Neural crest cell (in vitro differentiated cells): ENCODE results near the gene PTCD3. TPM values are rescaled to one million over a fixed set of nuclear protein-coding genes. Genes with fewer than 3 reads are reported as not detected.

Experiments used
- DNase-seq: peaks from one replicate; pipeline ENCODE4 v3.0.0; 2021; ENCODE audit warnings: low read depth, mixed read lengths, low spot score
- H3K27ac Mint-ChIP-seq: one replicate; pipeline ENCODE4 v1.8.0; 2021; ENCODE audit warnings: mild to moderate bottlenecking, mixed read lengths; ENCODE audit not compliant: unreplicated experiment
- H3K27me3 Mint-ChIP-seq: 2 replicates; pipeline ENCODE4 v1.8.0; 2021; ENCODE audit warnings: low read depth, mild to moderate bottlenecking, mixed read lengths
- H3K36me3 Mint-ChIP-seq: 2 replicates; pipeline ENCODE4 v1.8.0; 2021; ENCODE audit warnings: low read depth, mild to moderate bottlenecking, mixed read lengths
- H3K4me1 Mint-ChIP-seq: 2 replicates; pipeline ENCODE4 v1.8.0; 2021; ENCODE audit warnings: mixed read lengths
- H3K4me3 Mint-ChIP-seq: one replicate; pipeline ENCODE4 v1.8.0; 2021; ENCODE audit warnings: mild to moderate bottlenecking, mixed read lengths
- H3K9me3 Mint-ChIP-seq: 2 replicates; pipeline ENCODE4 v1.8.0; 2021; ENCODE audit warnings: mixed read lengths
- total RNA-seq: library from RNA; stranded (reverse); gene quantifications from 2 replicates; pipeline ENCODE4 v1.2.1, GENCODE V29; 2021
- TF ChIP-seq, protein P1 (sequence below): fragments of 200-600 bp; sonication (generic); conservative IDR thresholded peaks from 2 replicates; pipeline ENCODE4 v1.5.0; 2021; ENCODE audit warnings: antibody characterized with exemption, mild to moderate bottlenecking

Gene PTCD3
- total RNA-seq, 1 donor from 2014 or later: 147 TPM

DNA sequence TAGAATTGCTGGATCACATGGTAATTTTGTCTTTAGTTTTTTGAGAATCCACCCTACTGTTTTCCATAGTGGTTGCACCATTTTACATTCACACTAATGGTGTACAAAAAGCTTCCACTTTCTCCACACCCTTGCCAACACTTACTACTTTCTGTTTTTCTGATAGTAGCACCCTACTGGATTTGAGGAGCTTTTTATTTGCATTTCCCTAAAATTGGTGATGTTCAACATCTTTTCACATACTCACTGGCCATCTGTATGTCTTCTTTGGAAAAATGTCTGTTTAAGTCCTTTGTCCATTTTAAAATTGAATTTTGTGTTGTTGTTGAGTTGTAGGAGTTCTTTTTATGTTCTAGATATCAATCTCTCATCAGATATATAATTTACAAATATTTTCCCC lies 3.9 kb upstream of the PTCD3 start:
- TF ChIP-seq, protein P1, sequence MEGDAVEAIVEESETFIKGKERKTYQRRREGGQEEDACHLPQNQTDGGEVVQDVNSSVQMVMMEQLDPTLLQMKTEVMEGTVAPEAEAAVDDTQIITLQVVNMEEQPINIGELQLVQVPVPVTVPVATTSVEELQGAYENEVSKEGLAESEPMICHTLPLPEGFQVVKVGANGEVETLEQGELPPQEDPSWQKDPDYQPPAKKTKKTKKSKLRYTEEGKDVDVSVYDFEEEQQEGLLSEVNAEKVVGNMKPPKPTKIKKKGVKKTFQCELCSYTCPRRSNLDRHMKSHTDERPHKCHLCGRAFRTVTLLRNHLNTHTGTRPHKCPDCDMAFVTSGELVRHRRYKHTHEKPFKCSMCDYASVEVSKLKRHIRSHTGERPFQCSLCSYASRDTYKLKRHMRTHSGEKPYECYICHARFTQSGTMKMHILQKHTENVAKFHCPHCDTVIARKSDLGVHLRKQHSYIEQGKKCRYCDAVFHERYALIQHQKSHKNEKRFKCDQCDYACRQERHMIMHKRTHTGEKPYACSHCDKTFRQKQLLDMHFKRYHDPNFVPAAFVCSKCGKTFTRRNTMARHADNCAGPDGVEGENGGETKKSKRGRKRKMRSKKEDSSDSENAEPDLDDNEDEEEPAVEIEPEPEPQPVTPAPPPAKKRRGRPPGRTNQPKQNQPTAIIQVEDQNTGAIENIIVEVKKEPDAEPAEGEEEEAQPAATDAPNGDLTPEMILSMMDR: no peak
- H3K4me3 Mint-ChIP-seq: no peak overlapping the region
- H3K27me3 Mint-ChIP-seq: no peaks in the 10 kb centered on the region
- H3K9me3 Mint-ChIP-seq: no peaks in the 10 kb centered on the region
- no peak for DNase-seq
- peaks cover 32% of the 10 kb centered on the region for H3K4me1 Mint-ChIP-seq
- peaks cover 24% of the 10 kb centered on the region for H3K36me3 Mint-ChIP-seq
- H3K27ac Mint-ChIP-seq: no peak overlapping the region

DNA sequence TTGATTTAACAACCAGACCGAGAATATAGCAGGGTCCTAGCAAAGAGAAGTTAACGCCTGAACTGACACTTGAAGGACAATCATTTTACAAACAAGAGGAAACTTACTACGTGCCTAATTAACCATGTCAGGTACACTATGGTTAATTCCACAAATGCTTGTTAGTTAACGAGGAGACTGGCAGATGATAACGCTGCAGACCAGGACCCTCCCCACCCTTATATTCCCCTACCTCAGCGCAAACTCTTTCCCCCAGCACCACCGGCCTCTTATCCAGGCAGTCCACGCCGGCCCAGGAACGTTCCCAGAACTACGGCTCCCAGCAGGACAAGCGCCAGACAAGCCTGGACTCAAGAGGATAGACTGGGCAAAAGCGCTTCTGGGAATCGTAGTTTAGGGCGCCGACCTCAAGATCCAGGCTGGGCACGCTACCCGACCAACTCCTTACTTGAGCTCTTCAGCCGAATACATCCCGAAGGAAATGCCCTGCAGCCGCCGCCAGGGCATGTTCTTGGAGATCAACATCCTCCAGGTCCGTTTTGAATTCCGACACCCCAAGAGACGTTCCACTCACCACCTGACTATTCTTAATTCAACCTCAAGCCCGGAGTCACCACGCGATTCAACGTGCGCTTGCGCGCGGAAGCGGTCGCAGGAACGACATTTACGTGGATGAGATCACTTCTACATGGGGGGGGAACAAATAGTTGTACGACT lies 625 bp upstream of the PTCD3 start, which contains the start of gene POLR1A:
TSS of gene POLR1A (minus strand) at position 635 of the 717 bp plus-strand sequence. CDS start at position 525, 110 bp downstream.
- H3K4me1 Mint-ChIP-seq: peaks cover 40% of the 10 kb centered on the region
- TF ChIP-seq, protein P1: peak; percentile 20
- peak; percentile 71 for DNase-seq

DNA sequence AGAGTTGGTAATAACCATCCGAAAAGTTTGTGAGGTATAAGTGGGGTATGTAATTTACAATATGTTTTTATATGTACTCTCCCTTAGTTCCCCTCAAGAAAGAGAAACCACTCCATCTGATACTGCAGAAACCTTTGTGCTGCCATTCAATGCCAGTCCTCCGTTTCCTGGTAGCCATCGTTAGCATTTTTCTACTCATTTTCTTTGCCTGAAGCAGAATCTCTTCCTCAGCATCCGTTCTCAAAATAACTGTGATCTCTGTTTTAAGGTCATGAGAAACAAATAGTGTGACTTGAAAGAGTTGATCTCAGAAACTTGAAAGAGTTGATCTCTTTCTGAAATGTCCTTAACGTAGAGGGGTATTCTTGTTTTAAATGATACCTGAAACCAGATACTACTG lies 996 bp downstream of the PTCD3 start:
- TF ChIP-seq, protein P1: no peak
- H3K4me3 Mint-ChIP-seq: peak overlapping the region; percentile 97
- H3K27ac Mint-ChIP-seq: no peak overlapping the region
- H3K27me3 Mint-ChIP-seq: no peaks in the 10 kb centered on the region
- H3K9me3 Mint-ChIP-seq: no peaks in the 10 kb centered on the region
- H3K36me3 Mint-ChIP-seq: peaks cover 15% of the 10 kb centered on the region
- H3K4me1 Mint-ChIP-seq: peaks cover 40% of the 10 kb centered on the region
- DNase-seq: no peak

More for the DNA sequence above, 625 bp upstream of the PTCD3 start, which contains the start of gene POLR1A:
- Mint-ChIP-seq H3K36me3 (peaks cover 12% of the 10 kb centered on the region), H3K9me3 (no peaks in the 10 kb centered on the region), H3K4me3 (peak within 1 kb of the TSS; percentile 97), H3K27ac (peak within 1 kb of the TSS; percentile 100), H3K27me3 (no peaks in the 10 kb centered on the region)

DNA sequence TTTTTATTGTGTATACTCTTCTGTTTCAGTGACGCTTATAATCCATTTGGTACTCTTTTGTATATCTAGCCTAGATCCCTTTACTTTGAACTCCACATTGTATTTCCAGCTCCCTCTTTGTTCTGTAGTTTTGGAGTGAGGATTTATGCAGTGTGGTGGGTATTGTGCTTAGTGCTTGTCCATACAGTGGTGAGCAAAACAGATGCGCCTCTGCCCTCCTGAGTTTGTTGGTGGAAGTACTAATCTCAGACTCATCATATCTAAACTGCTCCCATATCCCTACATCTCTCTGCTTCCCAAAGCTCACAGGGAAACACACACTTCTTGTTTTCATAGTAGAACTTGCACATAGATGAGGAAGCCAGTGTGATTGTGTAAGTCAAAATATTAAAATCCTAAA lies 12.1 kb downstream of the PTCD3 start:
- no peak overlapping the region for H3K4me3 Mint-ChIP-seq
- TF ChIP-seq, protein P1: no peak
- no peaks in the 10 kb centered on the region for H3K9me3 Mint-ChIP-seq
- no peaks in the 10 kb centered on the region for H3K27me3 Mint-ChIP-seq
- DNase-seq: no peak
- H3K27ac Mint-ChIP-seq: no peak overlapping the region
- H3K36me3 Mint-ChIP-seq: peaks cover 20% of the 10 kb centered on the region
- peaks cover 4% of the 10 kb centered on the region for H3K4me1 Mint-ChIP-seq

DNA sequence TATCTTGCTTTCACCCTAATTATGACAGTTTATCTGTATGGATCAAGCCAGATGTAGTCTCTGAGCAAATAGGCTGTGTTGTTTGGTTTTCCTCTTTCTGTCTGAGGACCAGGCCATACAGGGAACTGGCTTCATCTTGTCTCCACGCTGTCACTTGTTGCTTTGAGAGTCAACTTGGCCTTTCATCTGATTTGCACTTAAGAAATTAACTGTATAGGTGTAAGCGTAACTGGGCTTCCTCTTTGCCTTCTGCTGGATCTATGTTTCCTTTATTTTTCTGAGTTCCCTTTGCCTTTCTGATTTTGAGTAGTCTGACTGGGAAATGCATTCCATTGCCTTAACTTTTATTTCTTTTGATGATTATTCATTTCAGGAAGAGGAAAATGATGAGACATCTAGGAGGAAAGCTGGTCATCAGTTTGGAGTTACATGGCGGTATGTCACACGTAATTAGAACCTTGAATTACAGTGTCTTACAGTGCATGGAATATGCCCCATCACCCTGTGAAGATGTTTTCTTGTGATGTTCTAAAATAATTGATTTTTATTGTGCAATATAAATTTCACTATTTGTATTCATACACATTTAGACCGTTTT lies 17.4 kb downstream of the PTCD3 start:
- H3K9me3 Mint-ChIP-seq: no peaks in the 10 kb centered on the region
- H3K4me3 Mint-ChIP-seq: no peak overlapping the region
- H3K4me1 Mint-ChIP-seq: no peaks in the 10 kb centered on the region
- H3K36me3 Mint-ChIP-seq: peaks cover 20% of the 10 kb centered on the region
- no peak for DNase-seq
- no peak overlapping the region for H3K27ac Mint-ChIP-seq
- TF ChIP-seq, protein P1: no peak
- H3K27me3 Mint-ChIP-seq: no peaks in the 10 kb centered on the region
